HG03064 (cell line): ENCODE measurements around the gene TNNI2.
"Not testable (repeated sequence)": the region's sequence is repeated elsewhere in the genome, so short reads cannot be mapped to it uniquely, and the experiment has no call there.

Experiments used
- ATAC-seq: cut with Tn5 transposase; IDR thresholded peaks from one replicate; pipeline ENCODE4 v1.9.1; 2021; ENCODE audit warnings: low read depth; ENCODE audit not compliant: unreplicated experiment

The TNNI2 gene

GRCh38 chr11:1882265-1883238, 43.8 kb downstream of the TNNI2 start:
- no peak for ATAC-seq

- ATAC-seq: no peak
These were observed 44.8 kb downstream of the TNNI2 start for GRCh38 chr11:1883346-1884302.

- no peak for ATAC-seq
These were observed 45.5 kb downstream of the TNNI2 start for GRCh38 chr11:1884303-1884700.

- ATAC-seq: not testable (repeated sequence)
These were observed 47.8 kb downstream of the TNNI2 start for GRCh38 chr11:1886551-1886950.

GRCh38 chr11:1887451-1888346, 48.9 kb downstream of the TNNI2 start:
- no peak for ATAC-seq

GRCh38 chr11:1888347-1888753, 49.6 kb downstream of the TNNI2 start:
- no peak for ATAC-seq

- no peak for ATAC-seq
These were observed 50.0 kb downstream of the TNNI2 start for GRCh38 chr11:1888811-1889210.

- no peak for ATAC-seq
These were observed 50.6 kb downstream of the TNNI2 start for GRCh38 chr11:1889224-1889930.

GRCh38 chr11:1889941-1890855, 51.4 kb downstream of the TNNI2 start:
- no peak for ATAC-seq
